Mesothelial cell of epicardium (in vitro differentiated cells): ENCODE measurements around the gene CGNL1. TPM values are rescaled to one million over a fixed set of nuclear protein-coding genes. Genes with fewer than 3 reads are reported as not detected.

Source experiments
- DNase-seq, 2 experiments: peaks; one replicate each; pipeline ENCODE4 v3.0.0; 2021; ENCODE audit warnings: low spot score in 2 of 2; ENCODE audit not compliant: unreplicated experiment in 2 of 2
- H3K27ac Mint-ChIP-seq: 2 replicates; pipeline ENCODE4 v1.8.0; 2021; ENCODE audit warnings: mixed read lengths
- H3K27me3 Mint-ChIP-seq: 2 replicates; pipeline ENCODE4 v1.8.0; 2021; ENCODE audit warnings: low read depth, mixed read lengths
- H3K36me3 Mint-ChIP-seq: 2 replicates; pipeline ENCODE4 v1.8.0; 2021; ENCODE audit warnings: mixed read lengths
- H3K4me1 Mint-ChIP-seq: 2 replicates; pipeline ENCODE4 v1.8.0; 2021; ENCODE audit warnings: mixed read lengths
- H3K4me3 Mint-ChIP-seq: 2 replicates; pipeline ENCODE4 v1.8.0; 2021; ENCODE audit warnings: mild to moderate bottlenecking, moderate library complexity, mixed read lengths
- H3K9me3 Mint-ChIP-seq: 2 replicates; pipeline ENCODE4 v1.8.0; 2021; ENCODE audit warnings: mixed read lengths
- total RNA-seq: library from RNA; stranded (reverse); gene quantifications from 3 replicates; pipeline ENCODE4 v1.2.1, GENCODE V29; 2021
- TF ChIP-seq, protein P1 (sequence below): fragments of 200-600 bp; sonication (generic); IDR thresholded peaks from one replicate; pipeline ENCODE4 v1.5.0; 2021; ENCODE audit warnings: antibody characterized with exemption; ENCODE audit not compliant: unreplicated experiment

The CGNL1 gene
- total RNA-seq, 1 donor from 2014 or later, result 34.1 TPM

DNA sequence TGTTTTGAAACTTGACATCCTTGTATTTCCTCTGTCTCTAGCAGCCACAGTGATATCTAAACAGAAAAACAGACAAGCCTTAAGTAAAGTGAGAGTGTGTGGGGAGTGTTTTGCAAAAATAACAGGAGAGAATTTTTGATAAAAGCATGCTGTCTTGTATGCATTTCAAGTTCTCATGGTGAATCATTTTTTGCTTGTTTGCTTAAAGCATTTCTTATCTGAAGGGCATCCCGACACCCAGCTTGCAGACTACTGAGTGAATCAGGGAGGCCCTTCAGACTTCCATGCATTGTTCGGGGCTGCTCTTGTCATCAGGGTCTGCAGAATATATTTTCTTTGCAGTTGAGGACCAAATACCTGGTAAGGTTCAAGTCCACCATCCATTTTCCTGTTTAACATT, 8.5 kb downstream of the CGNL1 start:
- H3K27ac Mint-ChIP-seq, result peak overlapping the region; percentile 68
- DNase-seq, result no peak
- TF ChIP-seq, protein P1, sequence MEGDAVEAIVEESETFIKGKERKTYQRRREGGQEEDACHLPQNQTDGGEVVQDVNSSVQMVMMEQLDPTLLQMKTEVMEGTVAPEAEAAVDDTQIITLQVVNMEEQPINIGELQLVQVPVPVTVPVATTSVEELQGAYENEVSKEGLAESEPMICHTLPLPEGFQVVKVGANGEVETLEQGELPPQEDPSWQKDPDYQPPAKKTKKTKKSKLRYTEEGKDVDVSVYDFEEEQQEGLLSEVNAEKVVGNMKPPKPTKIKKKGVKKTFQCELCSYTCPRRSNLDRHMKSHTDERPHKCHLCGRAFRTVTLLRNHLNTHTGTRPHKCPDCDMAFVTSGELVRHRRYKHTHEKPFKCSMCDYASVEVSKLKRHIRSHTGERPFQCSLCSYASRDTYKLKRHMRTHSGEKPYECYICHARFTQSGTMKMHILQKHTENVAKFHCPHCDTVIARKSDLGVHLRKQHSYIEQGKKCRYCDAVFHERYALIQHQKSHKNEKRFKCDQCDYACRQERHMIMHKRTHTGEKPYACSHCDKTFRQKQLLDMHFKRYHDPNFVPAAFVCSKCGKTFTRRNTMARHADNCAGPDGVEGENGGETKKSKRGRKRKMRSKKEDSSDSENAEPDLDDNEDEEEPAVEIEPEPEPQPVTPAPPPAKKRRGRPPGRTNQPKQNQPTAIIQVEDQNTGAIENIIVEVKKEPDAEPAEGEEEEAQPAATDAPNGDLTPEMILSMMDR, result no peak
- H3K4me3 Mint-ChIP-seq, result no peak overlapping the region
- H3K9me3 Mint-ChIP-seq, result no peaks in the 10 kb centered on the region
- H3K27me3 Mint-ChIP-seq, result no peaks in the 10 kb centered on the region
- H3K36me3 Mint-ChIP-seq, result peaks cover 3% of the 10 kb centered on the region
- H3K4me1 Mint-ChIP-seq, result peaks cover 67% of the 10 kb centered on the region

DNA sequence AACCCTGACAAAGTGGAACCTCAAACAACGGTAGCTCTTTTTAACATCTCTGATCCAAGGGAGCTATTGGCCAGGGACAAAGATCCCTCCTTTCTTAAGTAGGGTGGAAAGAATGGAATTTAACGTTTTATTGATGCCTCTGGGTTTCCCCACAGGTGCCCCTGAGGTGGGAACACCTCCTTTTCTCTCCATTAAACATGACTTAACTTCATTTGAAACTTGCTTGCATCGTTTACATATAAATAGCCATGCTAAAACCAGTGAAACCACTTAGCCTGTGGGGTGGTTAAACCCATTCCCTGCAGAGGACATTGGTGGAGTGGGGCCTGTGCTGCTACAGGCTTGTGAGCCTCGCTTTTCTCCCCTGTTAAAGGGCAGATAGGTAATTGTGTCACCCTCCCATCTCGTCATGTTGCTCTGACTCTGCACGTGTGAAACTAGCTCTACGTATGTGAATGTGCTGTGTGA, 9.7 kb downstream of the CGNL1 start:
- H3K9me3 Mint-ChIP-seq, result no peaks in the 10 kb centered on the region
- no peaks in the 10 kb centered on the region for H3K27me3 Mint-ChIP-seq
- H3K27ac Mint-ChIP-seq, result no peak overlapping the region
- no peak overlapping the region for H3K4me3 Mint-ChIP-seq
- H3K36me3 Mint-ChIP-seq, result no peaks in the 10 kb centered on the region
- TF ChIP-seq, protein P1, result no peak
- DNase-seq, result no peak
- H3K4me1 Mint-ChIP-seq, result peaks cover 67% of the 10 kb centered on the region

DNA sequence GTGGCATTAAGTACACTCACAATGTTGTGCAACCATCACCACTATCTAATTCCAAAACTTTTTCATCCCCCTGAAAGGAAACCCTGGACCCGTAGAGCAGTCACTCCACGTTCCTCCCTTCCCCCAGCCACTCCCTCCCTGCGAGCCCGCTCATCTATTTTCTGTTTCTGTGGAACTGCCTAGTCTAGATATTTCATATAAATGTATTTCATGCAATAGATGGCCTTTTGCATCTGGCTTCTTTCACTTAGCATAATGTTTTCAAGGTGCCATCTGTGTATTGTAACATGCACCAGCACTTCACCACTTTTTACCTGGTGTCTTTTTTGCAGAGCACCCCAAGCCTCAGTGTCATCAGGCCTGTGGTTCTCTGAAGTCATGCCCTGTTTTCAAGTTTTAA, 10.7 kb downstream of the CGNL1 start:
- H3K9me3 Mint-ChIP-seq, result no peaks in the 10 kb centered on the region

DNA sequence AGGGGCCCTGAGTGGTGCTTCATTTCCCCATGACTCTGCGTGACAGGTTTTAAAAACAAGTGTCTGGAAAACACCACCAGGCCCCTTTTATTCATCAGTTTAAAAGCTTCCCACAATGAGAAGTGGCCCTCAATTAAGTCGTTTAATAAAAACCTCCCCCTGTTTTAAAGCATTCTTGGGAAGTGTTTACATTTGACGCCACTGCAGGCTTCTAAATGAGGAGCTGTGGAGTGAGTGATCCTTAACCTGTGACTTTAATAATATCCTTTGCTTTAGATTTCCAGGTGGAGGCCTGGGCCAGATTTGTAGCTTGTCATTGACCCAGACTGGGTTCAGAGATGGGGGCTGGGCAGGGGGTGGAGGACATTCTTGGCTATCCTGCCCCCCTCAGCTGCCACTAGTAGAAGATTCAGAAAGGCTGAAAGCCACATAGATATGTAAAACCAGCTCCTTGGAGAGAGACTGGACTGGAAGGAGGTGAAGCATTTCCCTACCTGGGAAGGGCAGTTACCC, 11.3 kb downstream of the CGNL1 start:
- no peaks in the 10 kb centered on the region for H3K27me3 Mint-ChIP-seq
- H3K36me3 Mint-ChIP-seq, result no peaks in the 10 kb centered on the region
- H3K27ac Mint-ChIP-seq, result peak overlapping the region; percentile 91
- TF ChIP-seq, protein P1, result no peak
- no peaks in the 10 kb centered on the region for H3K9me3 Mint-ChIP-seq
- H3K4me1 Mint-ChIP-seq, result peaks cover 61% of the 10 kb centered on the region
- no peak for DNase-seq
- H3K4me3 Mint-ChIP-seq, result no peak overlapping the region

More for the DNA sequence above, 10.7 kb downstream of the CGNL1 start:
- Mint-ChIP-seq H3K36me3 (no peaks in the 10 kb centered on the region), H3K4me1 (peaks cover 61% of the 10 kb centered on the region), H3K4me3 (no peak overlapping the region), H3K27ac (peak overlapping the region; percentile 91), H3K27me3 (no peaks in the 10 kb centered on the region)
- no peak for DNase-seq
- TF ChIP-seq, protein P1, result no peak

DNA sequence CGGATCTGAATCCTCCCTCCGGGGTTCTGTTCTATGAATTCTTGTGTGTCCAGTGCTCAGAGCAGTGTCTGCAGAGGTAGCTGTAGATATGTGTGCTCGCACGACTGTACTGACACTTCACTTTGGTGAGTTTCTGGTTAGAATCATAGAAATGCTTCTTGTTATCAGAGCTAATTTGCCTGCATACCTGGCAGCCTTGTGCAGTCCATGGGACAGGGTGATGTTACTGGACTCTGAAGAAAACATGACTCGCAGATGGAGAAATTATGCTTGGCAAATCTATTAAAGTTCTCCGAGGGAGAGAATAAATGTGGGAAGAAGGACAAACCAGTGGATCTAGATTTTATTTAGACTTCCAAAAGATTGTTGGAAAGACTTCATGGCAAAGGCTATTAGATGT, 12.2 kb downstream of the CGNL1 start:
- H3K9me3 Mint-ChIP-seq, result no peaks in the 10 kb centered on the region
- no peaks in the 10 kb centered on the region for H3K27me3 Mint-ChIP-seq
- TF ChIP-seq, protein P1, result no peak
- peak overlapping the region; percentile 91 for H3K27ac Mint-ChIP-seq
- H3K4me3 Mint-ChIP-seq, result no peak overlapping the region
- no peak for DNase-seq
- H3K4me1 Mint-ChIP-seq, result peaks cover 63% of the 10 kb centered on the region
- no peaks in the 10 kb centered on the region for H3K36me3 Mint-ChIP-seq

DNA sequence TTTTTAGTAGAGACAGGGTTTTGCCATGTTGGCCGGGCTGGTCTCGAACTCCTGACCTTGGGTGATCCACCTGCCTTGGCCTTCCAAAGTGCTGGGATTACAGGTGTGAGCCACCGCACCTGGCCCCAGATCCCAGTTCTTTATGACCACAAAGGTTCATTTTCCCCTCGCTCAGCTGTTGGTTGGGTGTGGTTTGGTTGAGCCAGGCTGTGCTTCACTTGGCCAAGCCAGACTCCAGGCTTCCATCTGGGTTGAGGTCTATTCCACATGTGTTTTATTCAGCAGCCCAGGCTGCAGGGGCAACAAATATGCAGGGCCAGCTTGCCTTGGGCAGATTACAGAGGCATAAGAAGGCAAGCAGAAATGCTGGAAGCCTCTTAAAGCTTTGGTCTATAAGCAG, 13.7 kb downstream of the CGNL1 start:
- Mint-ChIP-seq H3K27ac (no peak overlapping the region), H3K36me3 (no peaks in the 10 kb centered on the region), H3K4me3 (no peak overlapping the region), H3K27me3 (no peaks in the 10 kb centered on the region), H3K4me1 (peaks cover 59% of the 10 kb centered on the region), H3K9me3 (no peaks in the 10 kb centered on the region)
- TF ChIP-seq, protein P1, result no peak
- no peak for DNase-seq
